ENCODE results near the gene MEX3A.
"Not testable (repeated sequence)": the region's sequence is repeated elsewhere in the genome, so short reads cannot be mapped to it uniquely, and the experiment has no call there.

The MEX3A gene

GRCh38 chr1:156082309-156083091 lies at the start of gene MEX3A:
Gene MEX3A, minus strand, starts transcription at chr1:156082465. Its CDS starts 467 bp downstream, at chr1:156081998.
- no peak for DNase-seq

- DNase-seq = no peak
Measured at GRCh38 chr1:156130578-156130942, 48.3 kb upstream of the MEX3A start.

- DNase-seq = no peak
Measured at GRCh38 chr1:156129687-156130577, 47.7 kb upstream of the MEX3A start.

- no peak for DNase-seq
Measured at GRCh38 chr1:156128654-156129597, 46.7 kb upstream of the MEX3A start.

GRCh38 chr1:156128308-156128653 lies 46.0 kb upstream of the MEX3A start:
- DNase-seq = no peak

GRCh38 chr1:156126630-156127534 lies 44.6 kb upstream of the MEX3A start:
- peak; percentile 55 for DNase-seq

- DNase-seq = no peak
Measured at GRCh38 chr1:156126043-156126629, 43.9 kb upstream of the MEX3A start.

GRCh38 chr1:156125544-156125943 lies 43.3 kb upstream of the MEX3A start:
- DNase-seq = not testable (repeated sequence)

- DNase-seq = no peak
Measured at GRCh38 chr1:156124557-156125483, 42.6 kb upstream of the MEX3A start.

- peak; percentile 7 for DNase-seq
Measured at GRCh38 chr1:156123356-156124196, 41.3 kb upstream of the MEX3A start.

- no peak for DNase-seq
Measured at GRCh38 chr1:156122519-156123355, 40.5 kb upstream of the MEX3A start.

- DNase-seq = no peak
Measured at GRCh38 chr1:156122086-156122485, 39.8 kb upstream of the MEX3A start.

GRCh38 chr1:156121457-156121856 lies 39.2 kb upstream of the MEX3A start:
- no peak for DNase-seq

GRCh38 chr1:156121005-156121404 lies 38.7 kb upstream of the MEX3A start:
- not testable (repeated sequence) for DNase-seq

- DNase-seq = no peak
Measured at GRCh38 chr1:156120318-156120717, 38.1 kb upstream of the MEX3A start.

- no peak for DNase-seq
Measured at GRCh38 chr1:156119503-156120209, 37.4 kb upstream of the MEX3A start.

GRCh38 chr1:156118177-156118868 lies 36.1 kb upstream of the MEX3A start:
- DNase-seq = no peak
